ENCODE data around the gene CHIC1.

Gene CHIC1

GRCh38 chrX:73728602-73729001 is 165.6 kb downstream of the CHIC1 start:
- no peak for DNase-seq (ENCODE audit: low read depth in 2 of 2, low spot score in 1 of 2)
